Naive thymus-derived CD4-positive, alpha-beta T cell (primary cell): ENCODE measurements around the gene DIPK2B. TPM values are rescaled to one million over a fixed set of nuclear protein-coding genes. Genes with fewer than 3 reads are reported as not detected.

Experiments used
- ATAC-seq: fragments of 150-1000 bp; cut with Tn5 transposase; 2 replicates; pipeline ENCODE4 v1.10.0; 2021; ENCODE audit warnings: mild to moderate bottlenecking, moderate library complexity
- CTCF ChIA-PET: fragments of 350-600 bp; sonication (Branson Sonifier 250); formaldehyde crosslinking; loops from one replicate; lab custom pipeline; 2021; ENCODE audit warnings: antibody characterized with exemption; lab: Charles Lee
- POLR2A ChIA-PET: fragments of 350-600 bp; sonication (Branson Sonifier 250); formaldehyde crosslinking; loops from one replicate; lab custom pipeline; 2021; ENCODE audit warnings: antibody characterized with exemption, inconsistent platforms; lab: Charles Lee
- DNase-seq, 9 donors: peaks; one replicate each; pipeline versions ENCODE4 v3.0.0 to v3.0.0-alpha.2; 2020 to 2022; ENCODE audit warnings: mixed read lengths in 1 of 9
- H3K27ac ChIP-seq: one replicate; pipeline ENCODE4 v1.7.0; 2013; ENCODE audit warnings: mild to moderate bottlenecking, low read depth, low read length, moderate library complexity
- H3K27me3 ChIP-seq, 2 donors: one replicate each; pipeline ENCODE4 v1.7.0; 2013; ENCODE audit warnings: low read length in 2 of 2, mild to moderate bottlenecking in 2 of 2, moderate library complexity in 2 of 2; ENCODE audit not compliant: control insufficient read depth in 2 of 2, insufficient read depth in 2 of 2
- H3K36me3 ChIP-seq, 3 experiments: 1 replicate in 2 of 3; 2 replicates in 1 of 3; pipeline ENCODE4 v1.7.0; 2013; ENCODE audit warnings: low read length in 3 of 3, mild to moderate bottlenecking in 3 of 3, moderate library complexity in 1 of 3; ENCODE audit not compliant: insufficient read depth in 3 of 3, control insufficient read depth in 2 of 3
- H3K4me1 ChIP-seq, 2 donors: one replicate each; pipeline ENCODE4 v1.7.0; 2013; ENCODE audit warnings: low read length in 2 of 2, mild to moderate bottlenecking in 2 of 2, moderate library complexity in 1 of 2; ENCODE audit not compliant: control insufficient read depth in 2 of 2, insufficient read depth in 2 of 2
- H3K4me3 ChIP-seq: 2 replicates; pipeline ENCODE4 v1.7.0; 2013; ENCODE audit warnings: mild to moderate bottlenecking, low read length
- H3K9me3 ChIP-seq, 3 experiments: 1 replicate in 2 of 3; 2 replicates in 1 of 3; pipeline ENCODE4 v1.7.0; 2013; ENCODE audit warnings: low read length in 3 of 3; ENCODE audit not compliant: control insufficient read depth in 2 of 3
- H3K27ac Mint-ChIP-seq, 9 donors: one replicate each; pipeline ENCODE4 v1.8.0; 2020 to 2022; ENCODE audit warnings: mixed read lengths in 9 of 9, mild to moderate bottlenecking in 8 of 9, moderate library complexity in 5 of 9, inconsistent platforms in 2 of 9
- H3K27me3 Mint-ChIP-seq, 5 donors: one replicate each; pipeline ENCODE4 v1.8.0; 2021 to 2022; ENCODE audit warnings: mixed read lengths in 5 of 5, mild to moderate bottlenecking in 1 of 5
- H3K36me3 Mint-ChIP-seq, 5 donors: one replicate each; pipeline ENCODE4 v1.8.0; 2020 to 2022; ENCODE audit warnings: mixed read lengths in 5 of 5, mild to moderate bottlenecking in 3 of 5, inconsistent platforms in 1 of 5
- H3K4me1 Mint-ChIP-seq, 7 donors: one replicate each; pipeline ENCODE4 v1.8.0; 2020 to 2022; ENCODE audit warnings: mixed read lengths in 7 of 7, mild to moderate bottlenecking in 3 of 7, inconsistent platforms in 1 of 7
- H3K4me3 Mint-ChIP-seq, 10 donors: one replicate each; pipeline ENCODE4 v1.8.0; 2020 to 2022; ENCODE audit warnings: mild to moderate bottlenecking in 10 of 10, mixed read lengths in 10 of 10, moderate library complexity in 6 of 10, inconsistent platforms in 2 of 10
- H3K9me3 Mint-ChIP-seq, 11 donors: one replicate each; pipeline ENCODE4 v1.8.0; 2020 to 2022; ENCODE audit warnings: mixed read lengths in 11 of 11, mild to moderate bottlenecking in 4 of 11, inconsistent platforms in 1 of 11, moderate library complexity in 1 of 11
- intact Hi-C, 2 donors: fragments of 100-400 bp; cut with micrococcal nuclease; formaldehyde crosslinking; loops; one replicate each; pipeline ENCODE4 v1.15.1; 2023
- polyA plus RNA-seq, 2 donors: library from polyadenylated mRNA; unstranded; fragments of 300-500 nt; fragmentation: Illumina TruSeq; gene quantifications; one replicate each; pipeline ENCODE4 v1.2.3, GENCODE V29; 2021
- total RNA-seq, 6 experiments: library from RNA in 5 of 6; stranded (reverse) in 5 of 6; gene quantifications; 1 replicate in 5 of 6; 2 replicates in 1 of 6; pipeline ENCODE4 v1.2.3 and lab custom pipeline; 2021 to 2026

DIPK2B gene
- total and polyA plus RNA-seq, 7 experiments from 2014 or later: 0.07 TPM; not detected in 6

DNA sequence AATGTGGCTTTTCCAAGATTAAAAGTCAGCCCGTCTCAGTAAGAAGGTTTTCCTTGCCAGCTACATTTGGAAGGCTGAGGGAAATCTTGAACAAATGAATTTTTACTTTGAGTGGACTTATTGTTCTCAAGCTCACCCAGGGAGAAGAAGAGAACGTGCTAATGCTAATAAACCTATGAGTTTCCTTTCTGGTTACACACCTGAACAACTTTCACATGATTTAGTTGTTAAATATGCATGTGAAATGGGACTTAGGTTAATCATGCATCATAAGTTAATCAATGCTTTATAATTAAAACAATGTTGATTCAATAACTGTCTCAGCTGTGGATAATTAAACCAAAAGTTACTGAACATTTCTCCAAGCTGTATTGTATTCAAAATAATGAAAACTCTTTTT, 33.9 kb downstream of the DIPK2B start:
- no peak overlapping the region for H3K4me3 Mint-ChIP-seq
- H3K4me3 ChIP-seq: no peak overlapping the region
- DNase-seq (no peak), ATAC-seq (no peak)
- H3K4me1 ChIP-seq: no peaks in the 10 kb centered on the region
- H3K27ac ChIP-seq: no peak overlapping the region
- H3K36me3 ChIP-seq: no peaks in the 10 kb centered on the region
- H3K27ac Mint-ChIP-seq: no peak overlapping the region
- intact Hi-C loops: no loop called here
- H3K27me3 ChIP-seq: no peaks in the 10 kb centered on the region
- H3K36me3 Mint-ChIP-seq: no peaks in the 10 kb centered on the region
- no peaks in the 10 kb centered on the region for H3K9me3 ChIP-seq
- CTCF ChIA-PET: no interaction called here
- H3K9me3 Mint-ChIP-seq: peaks cover 0 to 3% (median 0%) of the 10 kb centered on the region in 11 donors
- POLR2A ChIA-PET: no interaction called here
- H3K4me1 Mint-ChIP-seq: no peaks in the 10 kb centered on the region
- no peaks in the 10 kb centered on the region for H3K27me3 Mint-ChIP-seq

DNA sequence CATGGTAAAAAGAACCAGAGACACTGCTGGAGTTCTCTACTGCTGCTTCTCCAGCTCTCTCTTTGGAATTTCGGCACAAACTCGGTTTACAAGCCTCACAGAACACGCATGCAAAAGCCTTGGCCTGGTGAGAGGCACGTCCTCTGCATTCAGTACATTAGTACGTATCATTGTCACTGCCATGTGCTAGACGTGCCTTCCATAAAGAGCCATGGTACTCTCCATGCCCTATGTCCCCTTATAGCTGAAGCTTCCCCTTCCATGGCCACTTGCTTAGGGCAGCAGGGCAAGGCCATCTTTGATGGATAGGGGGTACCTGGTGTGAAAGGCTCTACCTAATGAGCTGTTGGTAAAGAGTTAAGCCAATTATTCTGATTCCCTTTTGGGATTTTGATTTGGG, 35.0 kb downstream of the DIPK2B start:
- ChIA-PET POLR2A (no interaction called here), CTCF (interaction anchor here (0.6 kb wide), 1 partner anchor 1370 kb away, joined by 3 read pairs; no protein-coding TSS in a partner anchor)
- H3K9me3 Mint-ChIP-seq: peaks cover 0 to 8% (median 4%) of the 10 kb centered on the region in 11 donors
- no peaks in the 10 kb centered on the region for H3K27me3 Mint-ChIP-seq
- H3K4me3 Mint-ChIP-seq: no peak overlapping the region
- no peaks in the 10 kb centered on the region for H3K36me3 Mint-ChIP-seq
- no peaks in the 10 kb centered on the region for H3K9me3 ChIP-seq
- H3K4me1 ChIP-seq: no peaks in the 10 kb centered on the region
- H3K4me3 ChIP-seq: no peak overlapping the region
- H3K27ac Mint-ChIP-seq: no peak overlapping the region
- ATAC-seq (no peak), DNase-seq (no peak)
- H3K4me1 Mint-ChIP-seq: no peaks in the 10 kb centered on the region
- no peaks in the 10 kb centered on the region for H3K27me3 ChIP-seq
- no peaks in the 10 kb centered on the region for H3K36me3 ChIP-seq
- H3K27ac ChIP-seq: no peak overlapping the region
- intact Hi-C loops: no loop called here

DNA sequence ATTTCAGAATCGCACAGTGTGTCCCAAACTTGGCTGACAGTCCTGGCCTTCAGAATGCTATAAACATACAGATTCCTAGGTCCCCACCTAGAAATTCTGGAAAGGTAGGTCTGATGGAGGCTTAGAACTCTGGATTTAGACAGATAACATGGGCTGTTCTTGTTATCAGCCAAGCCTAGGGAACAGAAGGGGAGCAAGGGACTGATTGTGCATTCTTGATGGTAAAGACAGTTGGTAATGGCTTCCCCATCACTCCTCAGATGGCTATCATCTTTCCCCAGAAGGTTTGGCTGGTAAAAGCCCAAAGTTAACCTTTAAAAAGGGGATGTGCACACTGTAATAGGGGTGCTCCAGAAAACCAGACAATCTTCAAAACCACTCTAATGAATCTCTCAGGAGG, 35.7 kb downstream of the DIPK2B start:
- ChIA-PET CTCF (no interaction called here), POLR2A (no interaction called here)
- Mint-ChIP-seq H3K4me3 (no peak overlapping the region), H3K27ac (no peak overlapping the region), H3K36me3 (peaks cover 0 to 3% (median 0%) of the 10 kb centered on the region in 5 donors), H3K9me3 (peaks cover 0 to 13% (median 8%) of the 10 kb centered on the region in 11 donors), H3K27me3 (no peaks in the 10 kb centered on the region), H3K4me1 (no peaks in the 10 kb centered on the region)
- Histone ChIP-seq H3K27ac (no peak overlapping the region), H3K9me3 (no peaks in the 10 kb centered on the region), H3K4me3 (no peak overlapping the region), H3K4me1 (no peaks in the 10 kb centered on the region), H3K27me3 (no peaks in the 10 kb centered on the region), H3K36me3 (no peaks in the 10 kb centered on the region)
- DNase-seq (no peak), ATAC-seq (no peak)
- intact Hi-C loops: no loop called here

DNA sequence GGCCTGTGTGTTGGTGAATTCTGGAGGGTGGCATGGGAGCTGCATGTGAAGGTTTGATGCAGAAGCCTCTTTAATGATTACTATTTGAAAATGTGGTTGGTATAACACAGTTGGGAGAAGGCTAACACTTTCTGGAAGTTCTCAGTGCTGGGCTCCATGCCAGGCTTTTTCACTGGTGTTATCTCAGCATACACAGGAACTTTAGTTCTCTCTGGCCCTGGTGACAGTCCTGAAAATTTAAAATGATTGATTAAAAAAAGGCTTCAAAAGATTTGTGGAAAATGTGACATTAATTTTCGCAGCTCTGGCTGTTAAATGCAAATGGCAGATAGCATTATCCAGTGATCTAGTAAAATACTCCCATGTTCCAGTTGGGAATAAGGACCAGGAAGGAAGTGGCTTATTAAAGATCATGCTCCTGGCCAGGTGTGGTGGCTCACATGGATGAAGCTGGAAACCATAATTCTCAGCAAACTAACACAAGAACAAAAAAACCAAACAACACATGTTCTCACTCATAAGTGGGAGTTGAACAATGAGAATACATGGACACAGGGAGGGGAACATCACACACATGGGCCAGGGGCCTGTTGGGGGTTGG, 36.6 kb downstream of the DIPK2B start:
- Mint-ChIP-seq H3K27me3 (no peaks in the 10 kb centered on the region), H3K27ac (no peak overlapping the region), H3K4me3 (no peak overlapping the region), H3K36me3 (peaks cover 0 to 3% (median 0%) of the 10 kb centered on the region in 5 donors), H3K9me3 (peaks cover 0 to 17% (median 8%) of the 10 kb centered on the region in 11 donors), H3K4me1 (no peaks in the 10 kb centered on the region)
- Histone ChIP-seq H3K27ac (no peak overlapping the region), H3K27me3 (no peaks in the 10 kb centered on the region), H3K36me3 (no peaks in the 10 kb centered on the region), H3K9me3 (no peaks in the 10 kb centered on the region), H3K4me1 (no peaks in the 10 kb centered on the region), H3K4me3 (no peak overlapping the region)
- ATAC-seq: no peak
- POLR2A ChIA-PET: no interaction called here
- DNase-seq: no peak
- intact Hi-C loops: no loop called here
- CTCF ChIA-PET: no interaction called here

DNA sequence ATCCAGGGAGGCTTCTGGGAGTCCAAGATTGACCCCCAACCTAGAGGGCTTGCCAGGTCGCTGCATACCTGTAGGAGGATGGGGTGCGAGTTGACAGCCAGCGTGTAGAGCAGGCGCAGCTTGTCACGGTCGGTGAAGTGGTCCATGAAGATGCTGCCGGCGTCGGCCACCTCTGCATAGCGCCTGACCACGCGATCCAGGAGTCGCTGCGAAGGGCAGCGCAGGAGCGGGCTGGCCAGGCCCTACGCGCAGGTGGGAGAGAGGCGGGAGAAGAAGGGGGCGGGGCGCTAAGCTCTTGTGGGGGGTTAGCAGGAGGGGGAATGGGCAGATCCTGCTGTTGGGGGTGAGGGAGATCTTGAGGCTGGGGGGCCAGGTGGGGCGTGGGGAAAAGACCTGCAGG, 43.0 kb downstream of the DIPK2B start:
- no peaks in the 10 kb centered on the region for H3K9me3 ChIP-seq
- H3K4me1 ChIP-seq: no peaks in the 10 kb centered on the region
- no peak overlapping the region for H3K27ac ChIP-seq
- H3K27ac Mint-ChIP-seq: no peak overlapping the region
- H3K27me3 ChIP-seq: no peaks in the 10 kb centered on the region
- DNase-seq (no peak), ATAC-seq (no peak)
- H3K27me3 Mint-ChIP-seq: no peaks in the 10 kb centered on the region
- H3K4me3 ChIP-seq: no peak overlapping the region
- H3K36me3 Mint-ChIP-seq: peaks cover 0 to 3% (median 0%) of the 10 kb centered on the region in 5 donors
- intact Hi-C loops: no loop called here
- no peaks in the 10 kb centered on the region for H3K36me3 ChIP-seq
- H3K4me1 Mint-ChIP-seq: no peaks in the 10 kb centered on the region
- H3K4me3 Mint-ChIP-seq: no peak overlapping the region
- H3K9me3 Mint-ChIP-seq: peaks cover 0 to 17% (median 8%) of the 10 kb centered on the region in 11 donors
- ChIA-PET CTCF (no interaction called here), POLR2A (no interaction called here)

DNA sequence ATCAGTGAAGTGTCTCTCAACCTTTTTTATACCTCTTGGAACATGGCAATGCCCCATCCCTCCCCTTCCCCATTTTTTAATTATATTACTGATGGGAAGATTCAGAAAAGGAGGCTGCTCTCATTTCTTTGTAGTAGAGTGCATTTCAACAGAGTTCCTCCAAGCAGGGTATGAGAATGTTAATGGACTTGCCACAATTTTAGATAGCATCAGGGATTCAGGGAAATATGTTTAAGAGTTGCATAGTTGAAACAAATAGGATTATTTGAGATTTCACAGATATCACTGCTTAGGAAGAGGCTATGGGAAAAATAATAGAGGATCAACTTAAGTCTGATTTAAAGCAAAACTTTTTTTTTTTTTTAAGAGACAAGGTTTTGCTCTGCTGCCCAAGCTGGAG, 46.2 kb downstream of the DIPK2B start:
- H3K4me3 ChIP-seq: no peak overlapping the region
- POLR2A ChIA-PET: no interaction called here
- no peak for DNase-seq
- Mint-ChIP-seq H3K4me1 (no peaks in the 10 kb centered on the region), H3K27me3 (no peaks in the 10 kb centered on the region), H3K36me3 (no peaks in the 10 kb centered on the region), H3K27ac (peak overlapping the region in 1 of 9 donors; percentile 21), H3K4me3 (no peak overlapping the region), H3K9me3 (peaks cover 0 to 2% (median 0%) of the 10 kb centered on the region in 11 donors)
- CTCF ChIA-PET: no interaction called here
- H3K27ac ChIP-seq: no peak overlapping the region
- H3K4me1 ChIP-seq: no peaks in the 10 kb centered on the region
- no peaks in the 10 kb centered on the region for H3K36me3 ChIP-seq
- no peaks in the 10 kb centered on the region for H3K27me3 ChIP-seq
- intact Hi-C loops: no loop called here
- no peak for ATAC-seq
- no peaks in the 10 kb centered on the region for H3K9me3 ChIP-seq

DNA sequence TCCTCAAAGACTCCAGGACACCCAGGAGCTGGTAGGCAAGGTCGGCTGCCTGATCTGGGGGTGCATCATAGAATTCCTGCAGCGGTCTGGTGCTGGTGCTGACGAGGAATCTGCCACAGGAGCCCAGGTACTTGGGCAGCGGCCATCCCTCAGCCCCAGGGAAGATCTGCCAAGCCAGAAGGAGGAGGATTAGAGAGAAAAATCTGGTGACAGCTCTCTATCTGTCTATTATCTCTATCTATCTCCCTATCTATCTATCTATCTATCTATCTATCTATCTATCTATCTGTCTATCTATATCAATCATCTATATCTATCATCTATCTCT, 46.7 kb downstream of the DIPK2B start:
- Histone ChIP-seq H3K27me3 (no peaks in the 10 kb centered on the region), H3K36me3 (no peaks in the 10 kb centered on the region), H3K9me3 (no peaks in the 10 kb centered on the region), H3K27ac (no peak overlapping the region), H3K4me3 (no peak overlapping the region), H3K4me1 (no peaks in the 10 kb centered on the region)
- POLR2A ChIA-PET: no interaction called here
- DNase-seq (no peak), ATAC-seq (no peak)
- CTCF ChIA-PET: no interaction called here
- peak overlapping the region in 1 of 9 donors; percentile 21 for H3K27ac Mint-ChIP-seq
- H3K4me1 Mint-ChIP-seq: no peaks in the 10 kb centered on the region
- H3K4me3 Mint-ChIP-seq: no peak overlapping the region
- intact Hi-C loops: no loop called here
- H3K9me3 Mint-ChIP-seq: no peaks in the 10 kb centered on the region
- H3K27me3 Mint-ChIP-seq: no peaks in the 10 kb centered on the region
- H3K36me3 Mint-ChIP-seq: no peaks in the 10 kb centered on the region
